A549 (cell line): ENCODE measurements around the gene OBSCN.

Source experiments
- CTCF ChIP-seq: fragments of >200 bp; sonication (Bioruptor Twin); formaldehyde crosslinking; IDR thresholded peaks from 3 replicates; pipeline ENCODE4 v1.5.1; 2016
- EP300 ChIP-seq, 2 experiments: fragments of >200 bp; sonication (Bioruptor Twin); formaldehyde crosslinking; IDR thresholded peaks; 2 replicates in 1 of 2; 3 replicates in 1 of 2; pipeline ENCODE4 v1.6.1; 2016 to 2017
- GATA3 ChIP-seq: IDR thresholded peaks from 2 replicates; pipeline ENCODE4 v1.6.1; 2012; ENCODE audit warnings: borderline replicate concordance
- HES2 ChIP-seq: fragments of >200 bp; sonication (Bioruptor Twin); formaldehyde crosslinking; IDR thresholded peaks from 2 replicates; pipeline ENCODE4 v1.6.1; 2016
- HMGXB4 ChIP-seq: fragments of 250-450 bp; sonication (Bioruptor Pico); IDR thresholded peaks from 2 replicates; pipeline ENCODE4 v1.5.0; 2021; ENCODE audit warnings: mild to moderate bottlenecking, moderate library complexity, borderline replicate concordance
- POLR2A ChIP-seq: IDR thresholded peaks from 2 replicates; pipeline ENCODE4 v1.6.1; 2012; ENCODE audit warnings: mild to moderate bottlenecking, low read length
- TP53 ChIP-seq: fragments of 250-450 bp; sonication (Bioruptor Pico); IDR thresholded peaks from 2 replicates; pipeline ENCODE4 v1.5.0; 2021; ENCODE audit warnings: mild to moderate bottlenecking, moderate library complexity

GRCh38 chr1:228364706-228365213, 156.9 kb downstream of the OBSCN start:
- TF ChIP-seq EP300 (IDR thresholded peaks at IDR 0.05), result no peak
- no peak for TF ChIP-seq POLR2A
- no peak for TF ChIP-seq TP53 (CRISPR knock-in tag)
- TF ChIP-seq HMGXB4 (CRISPR knock-in tag), result no peak
- no peak for TF ChIP-seq CTCF
- no peak for TF ChIP-seq HES2
- TF ChIP-seq GATA3, result no peak
